GM10248 (cell line): ENCODE data around the gene SCT.

Experiments
- CTCF ChIA-PET: fragments of 300-600 bp; sonication (Branson Sonifier 250); formaldehyde crosslinking; extraction: SDS; loops from one replicate; lab custom pipeline; 2021; ENCODE audit warnings: antibody characterized with exemption; lab: Yijun Ruan, JAX
- POLR2A ChIA-PET: fragments of 350-650 bp; sonication (Branson Sonifier 250); formaldehyde crosslinking; extraction: SDS; loops from one replicate; lab custom pipeline; 2020; ENCODE audit warnings: antibody characterized with exemption; lab: Yijun Ruan, JAX
- DNase-seq: peaks from one replicate; pipeline ENCODE4 v3.0.0; 2012; ENCODE audit errors: extremely low spot score
- CTCF ChIP-seq: IDR thresholded peaks from 2 replicates; pipeline ENCODE4 v1.5.1; 2012; ENCODE audit warnings: mild to moderate bottlenecking, low read depth; ENCODE audit errors: extremely low read depth, missing control alignments, control extremely low read depth

Gene SCT

GRCh38 chr11:587546-587945 lies 39.4 kb downstream of the SCT start:
- TF ChIP-seq CTCF: no peak
- DNase-seq: no peak
- CTCF ChIA-PET: no interaction called here
- POLR2A ChIA-PET: interaction anchor here (0.6 to 0.7 kb wide), 2 partner anchors 9 to 274 kb away, joined by 3 to 5 read pairs; no protein-coding TSS in a partner anchor

- ChIA-PET POLR2A (no interaction called here), CTCF (interaction anchor here (1.9 to 2.7 kb wide), 2 partner anchors 11 to 137 kb away, joined by 4 to 6 read pairs; partner anchors contain the start of gene PHRF1)
- TF ChIP-seq CTCF: no peak
- DNase-seq: no peak
These were observed 40.3 kb downstream of the SCT start for GRCh38 chr11:586376-587316.

- DNase-seq: no peak
- no peak for TF ChIP-seq CTCF
- CTCF ChIA-PET: interaction anchor here (2.0 to 2.7 kb wide), 2 partner anchors 9 to 30 kb away, joined by 4 to 6 read pairs; partner anchors contain the start of gene PHRF1
- POLR2A ChIA-PET: interaction anchor here (0.7 to 2.3 kb wide), 2 partner anchors 9 to 11 kb away, joined by 5 to 10 read pairs; partner anchors contain the start of gene PHRF1
These were observed 42.7 kb downstream of the SCT start for GRCh38 chr11:584287-584686.

GRCh38 chr11:581752-582151 lies 45.2 kb downstream of the SCT start:
- TF ChIP-seq CTCF: no peak
- DNase-seq: no peak
- CTCF ChIA-PET: no interaction called here
- POLR2A ChIA-PET: no interaction called here

GRCh38 chr11:581342-581741 lies 45.6 kb downstream of the SCT start:
- CTCF ChIA-PET: no interaction called here
- DNase-seq: no peak
- no peak for TF ChIP-seq CTCF
- POLR2A ChIA-PET: no interaction called here

GRCh38 chr11:579830-580601 lies 47.0 kb downstream of the SCT start:
- ChIA-PET POLR2A (no interaction called here), CTCF (interaction anchor here (1.3 kb wide), 1 partner anchor 26 kb away, joined by 6 read pairs; no protein-coding TSS in a partner anchor)
- no peak for DNase-seq
- TF ChIP-seq CTCF: no peak
